ENCODE measurements around the gene C5orf47.

Gene C5orf47

DNA sequence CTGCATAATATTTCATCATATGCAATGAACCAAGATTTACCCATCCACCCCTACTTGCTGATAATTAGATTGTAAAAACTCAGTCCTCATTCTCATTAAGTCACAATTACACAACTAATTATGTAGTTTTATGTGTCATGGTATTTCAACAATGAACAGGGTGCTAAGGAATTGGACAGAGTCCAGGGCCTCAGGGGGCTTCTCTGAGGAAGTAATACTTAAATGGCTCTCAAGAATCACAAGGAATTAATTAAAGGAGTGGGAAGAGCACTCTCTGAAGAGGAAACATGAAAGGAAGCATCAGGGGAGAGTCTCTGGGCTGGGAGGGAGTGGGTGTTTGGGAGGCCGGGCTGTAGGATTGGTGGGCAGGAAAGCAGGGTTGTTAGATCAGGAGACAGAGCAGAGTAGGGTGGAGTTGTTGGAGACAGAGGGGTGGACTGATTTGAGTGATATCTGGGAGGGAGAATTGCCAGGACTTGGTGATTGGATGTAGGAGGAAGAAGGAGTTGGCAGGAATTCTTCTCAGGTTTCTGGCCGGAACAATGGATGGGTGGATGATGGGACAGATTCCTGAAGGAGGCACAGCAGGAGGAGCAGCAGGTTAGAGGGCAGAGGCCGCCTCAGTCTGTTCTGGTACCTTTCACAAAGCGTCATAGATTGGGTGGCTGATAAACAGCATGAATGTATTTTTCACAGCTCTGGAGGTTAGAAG is 33.6 kb downstream of the C5orf47 start:
- no peak for DNase-seq (ENCODE audit: low read depth in 1 of 2, low spot score in 1 of 2)

DNA sequence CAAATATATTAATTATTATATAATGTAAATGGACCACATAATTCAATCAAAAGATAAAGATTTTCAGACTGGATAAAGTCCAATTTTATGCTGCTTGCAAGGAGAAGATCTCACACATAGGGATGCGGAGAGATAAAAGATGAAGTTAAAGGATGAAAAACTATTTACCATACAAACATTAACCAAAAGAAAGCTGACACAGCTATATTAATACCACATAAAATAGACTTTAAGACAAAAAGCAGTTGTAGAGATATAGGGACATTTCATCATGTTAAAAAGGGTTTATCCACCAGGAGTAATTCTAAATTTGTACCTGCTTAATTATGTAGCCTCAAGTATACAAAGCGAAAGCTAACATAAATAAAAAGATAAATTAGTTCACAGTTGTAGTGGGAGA is 41.3 kb downstream of the C5orf47 start:
- DNase-seq (ENCODE audit: low read depth in 1 of 2, low spot score in 1 of 2), result no peak

DNA sequence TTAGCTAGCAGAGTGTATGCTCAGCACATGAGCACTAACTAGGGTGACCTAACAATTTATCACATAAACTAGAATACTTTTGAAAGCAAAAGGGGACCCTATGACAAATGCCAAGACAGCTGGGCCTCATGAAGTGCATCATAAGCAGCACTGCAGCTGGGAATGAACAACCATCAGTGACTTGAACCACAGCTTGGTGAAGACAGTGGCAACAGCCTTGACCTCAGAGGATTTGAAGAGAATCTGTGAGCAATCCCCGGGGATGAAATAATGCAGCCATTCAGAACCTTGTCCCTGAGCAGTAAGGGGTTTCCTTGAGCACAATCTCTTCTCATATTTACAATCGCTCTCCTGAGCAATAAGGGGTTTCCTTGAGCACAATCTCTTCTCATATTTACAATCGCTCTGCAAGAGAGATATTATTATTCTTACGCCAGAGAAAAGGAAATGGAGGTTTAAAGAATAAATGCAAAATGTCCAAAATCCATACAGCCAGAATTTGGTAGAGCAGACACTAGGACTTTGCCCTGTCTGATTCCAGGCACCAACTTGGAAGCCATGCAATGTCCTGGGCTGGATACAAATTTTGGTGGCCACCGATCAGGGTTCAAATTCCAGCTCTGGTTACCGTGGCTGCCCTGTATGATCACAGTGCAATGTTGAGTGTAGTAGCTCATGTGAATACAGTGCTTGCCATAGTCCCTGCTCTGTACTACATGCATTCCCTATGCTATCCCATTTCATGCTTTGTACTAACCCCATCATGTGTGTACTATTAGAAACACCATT is 55.7 kb downstream of the C5orf47 start:
- DNase-seq (ENCODE audit: low read depth in 1 of 2, low spot score in 1 of 2), result no peak

DNA sequence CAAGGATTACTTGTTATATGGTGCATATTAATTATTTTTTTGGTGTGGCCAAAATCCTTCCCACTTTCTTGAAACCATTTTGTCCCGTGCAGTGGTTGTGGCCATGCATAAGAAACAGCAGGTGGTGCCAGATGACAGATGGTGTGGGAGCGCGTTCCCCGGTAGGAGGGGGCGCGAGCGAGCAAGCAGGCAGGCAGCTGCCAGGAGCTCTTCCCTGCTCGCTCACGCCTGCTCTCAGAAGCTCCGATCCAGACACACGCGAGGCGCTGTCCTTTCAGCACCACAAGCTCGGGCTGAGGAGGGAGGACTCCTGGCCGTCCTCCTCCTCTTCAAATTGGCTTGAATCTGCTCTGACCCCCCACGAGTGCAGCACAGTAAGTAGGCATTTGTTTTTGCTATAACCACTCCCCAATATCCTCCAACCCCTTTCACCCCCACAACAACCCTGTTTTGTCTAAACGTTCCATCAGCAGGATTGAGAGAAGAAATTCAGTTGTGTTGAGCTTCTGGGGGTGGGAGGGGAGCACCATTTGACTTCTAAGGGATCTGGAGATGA is 56.6 kb downstream of the C5orf47 start, which contains the start of gene NSG2:
TSS of gene NSG2 (plus strand) at position 237 of the 556 bp plus-strand sequence. CDS start 1,050 bp downstream, outside the sequence.
- DNase-seq (ENCODE audit: low read depth in 1 of 2, low spot score in 1 of 2), result no peak

DNA sequence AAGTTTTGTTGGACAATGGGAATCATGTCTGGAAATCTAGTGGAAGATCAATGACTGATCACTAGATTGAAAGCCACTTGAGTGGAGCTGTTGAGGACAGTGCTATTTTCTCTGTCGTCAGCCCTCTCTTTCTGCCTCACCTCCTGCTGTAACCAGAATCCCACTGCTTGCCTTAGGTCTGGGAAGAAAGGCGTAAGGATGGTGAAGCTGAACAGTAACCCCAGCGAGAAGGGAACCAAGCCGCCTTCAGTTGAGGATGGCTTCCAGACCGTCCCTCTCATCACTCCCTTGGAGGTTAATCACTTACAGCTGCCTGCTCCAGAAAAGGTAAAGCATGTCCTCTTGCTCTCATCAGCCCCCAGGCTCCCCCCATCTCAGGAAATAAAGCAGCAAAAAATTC is 57.6 kb downstream of the C5orf47 start:
- no peak for DNase-seq (ENCODE audit: low read depth in 1 of 2, low spot score in 1 of 2)

DNA sequence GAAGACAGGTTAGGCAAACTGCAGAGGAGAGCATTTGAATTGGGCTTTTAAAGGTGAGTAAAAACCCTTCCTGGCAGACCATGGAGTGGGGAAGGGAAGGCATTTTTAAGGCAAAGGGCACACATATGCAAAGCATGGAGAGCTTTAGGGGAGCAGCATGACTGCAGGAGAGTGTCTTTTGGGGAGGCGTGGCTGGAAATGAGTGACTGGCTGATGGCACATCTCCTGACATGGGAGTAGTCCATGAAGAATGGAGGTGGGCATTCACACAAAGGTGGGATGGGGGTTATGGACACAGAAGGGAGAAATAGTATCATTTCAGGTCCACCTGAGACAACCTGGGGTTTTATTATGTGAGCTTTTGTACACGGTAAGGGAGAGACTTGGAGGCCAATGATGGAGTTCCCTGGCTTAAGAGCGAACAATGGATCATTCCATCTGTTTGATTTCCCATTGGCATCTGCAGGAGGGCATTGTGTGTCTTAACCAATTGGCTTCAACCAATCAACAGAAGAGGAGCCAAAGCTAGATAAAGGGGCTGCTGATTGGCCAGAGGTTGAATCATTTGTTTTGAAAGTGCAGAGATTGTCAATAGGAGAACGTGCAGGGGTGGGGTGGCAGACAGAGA is 58.6 kb downstream of the C5orf47 start:
- no peak for DNase-seq (ENCODE audit: low read depth in 1 of 2, low spot score in 1 of 2)

DNA sequence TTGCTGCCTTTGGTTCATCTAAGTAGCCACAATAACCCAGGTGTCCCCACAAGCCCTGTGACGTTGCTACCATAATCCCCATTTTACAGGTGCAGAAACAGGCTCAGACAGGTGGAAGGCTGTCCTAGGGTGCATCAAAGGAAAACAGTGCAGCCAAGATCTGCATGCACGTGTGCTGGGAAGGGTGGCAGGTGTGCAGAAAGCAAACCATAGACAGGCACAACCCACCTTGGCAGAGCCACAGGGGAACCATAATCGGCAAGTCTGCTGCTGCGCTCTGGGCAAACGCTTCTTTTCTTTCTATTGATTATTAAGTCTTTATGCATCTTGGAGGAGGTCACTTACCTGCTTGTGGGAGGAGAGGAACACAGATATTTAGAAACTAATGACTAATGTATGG is 63.7 kb downstream of the C5orf47 start:
- no peak for DNase-seq (ENCODE audit: low read depth in 1 of 2, low spot score in 1 of 2)

DNA sequence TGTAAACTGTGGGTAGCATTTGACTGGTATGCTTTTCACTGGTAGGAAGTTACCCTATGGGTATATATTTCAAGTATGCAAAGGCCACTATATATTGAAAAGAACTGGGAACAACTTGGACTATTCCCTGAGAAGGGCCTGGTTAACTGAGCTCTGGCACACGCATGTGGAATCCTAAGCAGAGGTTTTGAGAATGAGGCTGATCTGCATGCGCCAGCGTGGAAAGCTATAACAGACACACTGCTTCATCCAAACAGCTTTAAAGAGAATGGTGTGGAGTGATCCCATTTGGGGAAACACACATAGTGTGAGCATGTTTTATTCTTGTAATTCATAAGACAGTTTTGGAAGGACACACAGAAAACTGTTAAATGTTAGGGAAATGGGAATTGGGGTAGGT is 64.9 kb downstream of the C5orf47 start:
- no peak for DNase-seq (ENCODE audit: low read depth in 1 of 2, low spot score in 1 of 2)

Measured in stimulated activated CD4-positive, alpha-beta T cell treated with anti-CD3 and anti-CD28 coated beads, Interleukin-15, amount 100 ng/mL, for 1 hour (primary cell).